ENCODE results near the gene AKAP1.

GRCh38 chr17:57115377-57115776 is 30.3 kb downstream of the AKAP1 start:
- TF ChIP-seq CTCF (IDR thresholded peaks at IDR 0.05; ENCODE audit: low read depth, low read length, missing input control) (no peak), ATF3 (IDR thresholded peaks at IDR 0.05) (no peak), SP1 (IDR thresholded peaks at IDR 0.05) (no peak), RAD21 (IDR thresholded peaks at IDR 0.05) (no peak), FOXA1 (IDR thresholded peaks at IDR 0.05) (no peak), RXRA (IDR thresholded peaks at IDR 0.05) (no peak), EGR1 (IDR thresholded peaks at IDR 0.05; ENCODE audit: low read depth in 2 of 2) (no peak), REST (IDR thresholded peaks at IDR 0.05) (no peak), TAF1 (conservative IDR thresholded peaks at IDR 0.05) (no peak)
- TF ChIP-seq, protein P1, sequence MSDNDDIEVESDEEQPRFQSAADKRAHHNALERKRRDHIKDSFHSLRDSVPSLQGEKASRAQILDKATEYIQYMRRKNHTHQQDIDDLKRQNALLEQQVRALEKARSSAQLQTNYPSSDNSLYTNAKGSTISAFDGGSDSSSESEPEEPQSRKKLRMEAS (IDR thresholded peaks at IDR 0.05), result no peak
